ENCODE data around the gene ROBO3.

GRCh38 chr11:124865181-124865901 lies at the start of gene ROBO3:
- TF ChIP-seq CTCF (IDR thresholded peaks at IDR 0.05): no peak
- TF ChIP-seq POLR2A (IDR thresholded peaks at IDR 0.05): no peak
